Esophagus squamous epithelium (tissue), 5 donors: ENCODE measurements around the gene ITGA5. TPM values are rescaled to one million over a fixed set of nuclear protein-coding genes. Genes with fewer than 3 reads are reported as not detected.

Experiments used
- DNase-seq: peaks from one replicate; lab custom pipeline; 2025; lab: John Stamatoyannopoulos, UW
- H3K27ac ChIP-seq, 4 donors: fragments of 200-600 bp; sonication (generic); one replicate each; pipeline ENCODE4 v1.5.1; 2016 to 2019; ENCODE audit warnings: mild to moderate bottlenecking in 1 of 4
- H3K27me3 ChIP-seq, 4 donors: fragments of 200-600 bp; sonication (generic); 1 replicate in 3 of 4; 2 replicates in 1 of 4; pipeline versions ENCODE4 v1.5.1 to v1.6.0; 2017 to 2021; ENCODE audit warnings: antibody characterized with exemption in 1 of 4
- H3K36me3 ChIP-seq, 3 donors: fragments of 200-600 bp; sonication (generic); one replicate each; pipeline ENCODE4 v1.5.1; 2016 to 2019
- H3K4me1 ChIP-seq, 3 donors: fragments of 200-600 bp; sonication (generic); one replicate each; pipeline ENCODE4 v1.5.1; 2017 to 2019
- H3K4me3 ChIP-seq, 4 donors: fragments of 200-600 bp; sonication (generic); 1 replicate in 3 of 4; 2 replicates in 1 of 4; pipeline ENCODE4 v1.5.1; 2016 to 2019; ENCODE audit warnings: mild to moderate bottlenecking in 2 of 4, moderate library complexity in 1 of 4
- H3K9me3 ChIP-seq, 3 donors: fragments of 200-600 bp; sonication (generic); one replicate each; pipeline ENCODE4 v1.5.1; 2016 to 2019
- CTCF ChIP-seq, 6 experiments: fragments of 450-650 bp in 4 of 6; fragments of 200-600 bp in 2 of 6; sonication (generic) in 2 of 6; IDR thresholded peaks; one replicate each; pipeline ENCODE4 v1.5.1; 2016 to 2019; ENCODE audit warnings: antibody characterized with exemption in 6 of 6, mild to moderate bottlenecking in 4 of 6, moderate library complexity in 4 of 6
- POLR2A ChIP-seq, 4 donors: fragments of 450-650 bp; IDR thresholded peaks; one replicate each; pipeline ENCODE4 v1.6.1; 2017; ENCODE audit warnings: antibody characterized with exemption in 4 of 4, mild to moderate bottlenecking in 4 of 4, moderate library complexity in 3 of 4
- WGBS, 2 donors: methylation state at CpG; one replicate each; pipeline ENCODE4 v1.1.5; 2018; 5-methylcytosine and 5-hydroxymethylcytosine counted together
- intact Hi-C: fragments of 100-400 bp; cut with DNase I; formaldehyde crosslinking; loops from one replicate; pipeline ENCODE4 v1.15.0; 2022
- total RNA-seq, 4 donors: library from RNA; depleted of rRNA; stranded (reverse); fragments of >200 nt; gene quantifications; one replicate each; pipeline ENCODE4 v1.1.0, GENCODE V29; 2016
- donor health status: DM: yes; HTN: yes; CAD: no.

The ITGA5 gene
- total RNA-seq, 4 donors from 2014 or later, result 7.5 to 112 (median 37.3) TPM

- no peak for TF ChIP-seq POLR2A (IDR thresholded peaks at IDR 0.05)
- TF ChIP-seq CTCF (IDR thresholded peaks at IDR 0.05), result no peak
- peak overlapping the region in 1 of 4 donors; percentile 67 for H3K4me3 ChIP-seq
- H3K27ac ChIP-seq, result peak overlapping the region; percentile 79 to 97 (median 90)
- H3K9me3 ChIP-seq, result no peaks in the 10 kb centered on the region
- H3K36me3 ChIP-seq, result peaks cover 0 to 16% (median 0%) of the 10 kb centered on the region in 3 donors
- DNase-seq, result no peak
- 33 to 38% methylated on average over 3 to 4 of the region's 4 CpGs for WGBS, 2 donors
- intact Hi-C loops, result no loop called here
- H3K4me1 ChIP-seq, result peaks cover 58 to 99% (median 76%) of the 10 kb centered on the region in 3 donors
- no peaks in the 10 kb centered on the region for H3K27me3 ChIP-seq
These were observed 30.6 kb downstream of the ITGA5 start for GRCh38 chr12:54388237-54389133.

- TF ChIP-seq CTCF (IDR thresholded peaks at IDR 0.05), result no peak
- TF ChIP-seq POLR2A (IDR thresholded peaks at IDR 0.05), result no peak
- H3K36me3 ChIP-seq, result peaks cover 0 to 25% (median 0%) of the 10 kb centered on the region in 3 donors
- H3K27me3 ChIP-seq, result no peaks in the 10 kb centered on the region
- no peaks in the 10 kb centered on the region for H3K9me3 ChIP-seq
- WGBS, 2 donors, result 83 to 100% methylated on average over 2 to 3 of the region's 3 CpGs
- peak overlapping the region; percentile 79 to 97 (median 90) for H3K27ac ChIP-seq
- peaks cover 52 to 99% (median 64%) of the 10 kb centered on the region in 3 donors for H3K4me1 ChIP-seq
- intact Hi-C loops, result no loop called here
- no peak overlapping the region for H3K4me3 ChIP-seq
- DNase-seq, result no peak
These were observed 32.0 kb downstream of the ITGA5 start for GRCh38 chr12:54387114-54387467.

- TF ChIP-seq POLR2A (IDR thresholded peaks at IDR 0.05) (no peak), CTCF (IDR thresholded peaks at IDR 0.05) (no peak)
- Histone ChIP-seq H3K36me3 (peaks cover 0 to 31% (median 0%) of the 10 kb centered on the region in 3 donors), H3K9me3 (no peaks in the 10 kb centered on the region), H3K27me3 (no peaks in the 10 kb centered on the region), H3K4me3 (no peak overlapping the region), H3K4me1 (peaks cover 49 to 94% (median 59%) of the 10 kb centered on the region in 3 donors), H3K27ac (peak overlapping the region; percentile 79 to 97 (median 90))
- DNase-seq, result no peak
- 81 to 88% methylated on average over 2 to 3 of the region's 3 CpGs for WGBS, 2 donors
- intact Hi-C loops, result no loop called here
These were observed 32.5 kb downstream of the ITGA5 start for GRCh38 chr12:54386403-54387113.

- peaks cover 0 to 42% (median 0%) of the 10 kb centered on the region in 3 donors for H3K36me3 ChIP-seq
- no peaks in the 10 kb centered on the region for H3K27me3 ChIP-seq
- H3K9me3 ChIP-seq, result no peaks in the 10 kb centered on the region
- DNase-seq, result no peak
- intact Hi-C loops, result no loop called here
- peak overlapping the region in 1 of 4 donors; percentile 7 for H3K4me3 ChIP-seq
- peak overlapping the region; percentile 66 to 97 (median 86) for H3K27ac ChIP-seq
- WGBS, 2 donors, result 56 to 64% methylated on average over 5 to 7 of the region's 10 CpGs
- no peak for TF ChIP-seq POLR2A (IDR thresholded peaks at IDR 0.05)
- TF ChIP-seq CTCF (IDR thresholded peaks at IDR 0.05), result no peak
- H3K4me1 ChIP-seq, result peaks cover 45 to 85% (median 55%) of the 10 kb centered on the region in 3 donors
These were observed 33.7 kb downstream of the ITGA5 start for GRCh38 chr12:54385251-54385914.
